ENCODE measurements around the gene NINJ1. TPM values are rescaled to one million over a fixed set of nuclear protein-coding genes. Genes with fewer than 3 reads are reported as not detected.

The NINJ1 gene
- total and polyA plus RNA-seq, 2 experiments from 2014 or later = 34.6 to 51.7 TPM

DNA sequence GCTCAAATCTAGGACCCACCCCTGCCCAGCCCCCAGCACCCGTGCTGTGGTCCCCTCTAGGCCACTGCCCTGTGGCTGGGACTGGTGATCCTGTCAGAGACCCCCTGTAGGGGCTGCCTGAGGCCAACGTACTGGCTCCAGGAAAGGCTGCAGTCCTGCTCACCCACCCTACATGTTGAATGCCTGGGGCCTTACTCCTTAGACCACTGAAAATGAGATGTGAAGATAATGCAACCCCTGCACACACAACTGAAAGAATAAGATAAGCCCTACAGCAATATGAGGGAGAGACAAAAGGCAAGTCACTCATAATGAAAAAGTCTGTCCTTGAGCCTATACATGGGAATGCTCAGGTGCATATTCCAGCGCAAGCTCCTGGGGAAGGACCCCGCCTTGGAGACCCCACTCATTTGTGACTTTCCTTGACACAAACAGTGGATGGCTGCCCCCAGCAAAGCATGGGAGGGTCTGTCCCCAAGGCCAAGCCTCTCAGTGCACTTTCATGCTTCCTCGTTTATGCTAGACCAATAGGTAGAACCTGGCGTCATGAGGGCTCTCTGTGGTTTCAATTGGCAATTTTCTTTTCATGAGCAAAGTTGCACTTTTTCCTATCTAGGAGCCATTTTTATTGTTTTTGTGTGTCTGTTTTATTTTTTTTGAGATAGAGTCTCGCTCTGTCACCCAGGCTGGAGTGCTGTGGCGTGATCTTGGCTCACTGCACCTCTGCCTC lies 37.4 kb upstream of the NINJ1 start:
- Histone ChIP-seq H3K27ac (no peak overlapping the region), H3K4me3 (no peak overlapping the region), H3K4me1 (ENCODE audit: low read depth) (peaks cover 16% of the 10 kb centered on the region), H3K36me3 (no peaks in the 10 kb centered on the region), H3K9me3 (ENCODE audit: low read depth) (no peaks in the 10 kb centered on the region), H3K27me3 (no peaks in the 10 kb centered on the region)
- no peak for DNase-seq (ENCODE audit: low read depth in 1 of 2, low spot score in 1 of 2)
- TF ChIP-seq, protein P1, sequence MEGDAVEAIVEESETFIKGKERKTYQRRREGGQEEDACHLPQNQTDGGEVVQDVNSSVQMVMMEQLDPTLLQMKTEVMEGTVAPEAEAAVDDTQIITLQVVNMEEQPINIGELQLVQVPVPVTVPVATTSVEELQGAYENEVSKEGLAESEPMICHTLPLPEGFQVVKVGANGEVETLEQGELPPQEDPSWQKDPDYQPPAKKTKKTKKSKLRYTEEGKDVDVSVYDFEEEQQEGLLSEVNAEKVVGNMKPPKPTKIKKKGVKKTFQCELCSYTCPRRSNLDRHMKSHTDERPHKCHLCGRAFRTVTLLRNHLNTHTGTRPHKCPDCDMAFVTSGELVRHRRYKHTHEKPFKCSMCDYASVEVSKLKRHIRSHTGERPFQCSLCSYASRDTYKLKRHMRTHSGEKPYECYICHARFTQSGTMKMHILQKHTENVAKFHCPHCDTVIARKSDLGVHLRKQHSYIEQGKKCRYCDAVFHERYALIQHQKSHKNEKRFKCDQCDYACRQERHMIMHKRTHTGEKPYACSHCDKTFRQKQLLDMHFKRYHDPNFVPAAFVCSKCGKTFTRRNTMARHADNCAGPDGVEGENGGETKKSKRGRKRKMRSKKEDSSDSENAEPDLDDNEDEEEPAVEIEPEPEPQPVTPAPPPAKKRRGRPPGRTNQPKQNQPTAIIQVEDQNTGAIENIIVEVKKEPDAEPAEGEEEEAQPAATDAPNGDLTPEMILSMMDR (IDR thresholded peaks at IDR 0.05; ENCODE audit: low read depth, low read length) = no peak

DNA sequence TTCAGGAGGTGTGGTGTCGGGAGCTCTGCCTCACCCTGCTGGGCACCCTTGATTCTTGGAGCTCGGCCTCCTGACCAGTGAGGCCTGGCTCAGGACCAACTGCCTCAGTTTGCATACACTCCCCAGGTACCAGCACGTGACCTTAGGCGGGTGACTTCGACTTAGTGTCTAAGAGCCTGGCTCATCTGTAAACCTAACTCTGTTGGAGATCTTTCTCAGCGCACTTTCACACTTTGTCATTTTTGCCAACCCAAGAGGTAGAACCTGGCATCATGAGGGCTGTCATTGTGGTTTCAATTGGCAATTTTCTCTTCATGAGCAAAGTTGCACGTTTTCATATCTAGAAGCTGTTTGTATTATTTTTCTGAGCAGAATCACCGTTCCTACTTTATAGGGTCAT lies 36.5 kb upstream of the NINJ1 start:
- no peak for DNase-seq (ENCODE audit: low read depth in 1 of 2, low spot score in 1 of 2)
- Histone ChIP-seq H3K27ac (no peak overlapping the region), H3K9me3 (ENCODE audit: low read depth) (no peaks in the 10 kb centered on the region), H3K27me3 (no peaks in the 10 kb centered on the region), H3K4me1 (ENCODE audit: low read depth) (peaks cover 16% of the 10 kb centered on the region), H3K4me3 (no peak overlapping the region), H3K36me3 (no peaks in the 10 kb centered on the region)
- TF ChIP-seq, protein P1 (IDR thresholded peaks at IDR 0.05; ENCODE audit: low read depth, low read length) = no peak

DNA sequence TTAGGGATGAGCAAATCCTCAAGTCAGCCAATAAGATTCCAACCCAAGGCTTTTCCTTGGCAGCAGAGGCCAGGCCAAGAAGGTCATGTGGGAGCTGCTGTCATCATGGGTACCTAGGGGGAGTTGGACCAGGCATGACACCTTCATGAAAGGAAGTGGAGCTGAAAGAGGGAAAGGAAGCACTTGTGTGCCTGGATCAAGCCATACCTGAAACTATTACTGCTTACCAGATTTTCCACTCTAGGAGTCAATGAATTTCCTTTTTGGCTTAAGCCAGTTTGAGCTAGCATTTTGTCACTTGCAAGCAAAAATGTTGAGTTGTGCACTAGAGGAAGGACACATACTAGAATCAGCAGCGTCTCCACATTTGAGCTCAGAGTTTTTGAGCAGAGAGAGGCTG lies 35.4 kb upstream of the NINJ1 start:
- no peak for DNase-seq (ENCODE audit: low read depth in 1 of 2, low spot score in 1 of 2)
- H3K9me3 ChIP-seq (ENCODE audit: low read depth) = no peaks in the 10 kb centered on the region
- H3K27me3 ChIP-seq = no peaks in the 10 kb centered on the region
- TF ChIP-seq, protein P1 (IDR thresholded peaks at IDR 0.05; ENCODE audit: low read depth, low read length) = no peak
- no peaks in the 10 kb centered on the region for H3K36me3 ChIP-seq
- H3K27ac ChIP-seq = no peak overlapping the region
- peaks cover 16% of the 10 kb centered on the region for H3K4me1 ChIP-seq (ENCODE audit: low read depth)
- H3K4me3 ChIP-seq = no peak overlapping the region

GRCh38 chr9:93168581-93168980 lies 34.5 kb upstream of the NINJ1 start:
- no peaks in the 10 kb centered on the region for H3K9me3 ChIP-seq (ENCODE audit: low read depth)
- no peak overlapping the region for H3K4me3 ChIP-seq
- H3K36me3 ChIP-seq = no peaks in the 10 kb centered on the region
- H3K27me3 ChIP-seq = no peaks in the 10 kb centered on the region
- H3K27ac ChIP-seq = no peak overlapping the region
- H3K4me1 ChIP-seq (ENCODE audit: low read depth) = peaks cover 11% of the 10 kb centered on the region
- no peak for DNase-seq (ENCODE audit: low read depth in 1 of 2, low spot score in 1 of 2)
- TF ChIP-seq, protein P1 (IDR thresholded peaks at IDR 0.05; ENCODE audit: low read depth, low read length) = no peak

GRCh38 chr9:93167838-93168237 lies 33.8 kb upstream of the NINJ1 start:
- H3K27ac ChIP-seq = no peak overlapping the region
- H3K27me3 ChIP-seq = no peaks in the 10 kb centered on the region
- no peak overlapping the region for H3K4me3 ChIP-seq
- TF ChIP-seq, protein P1 (IDR thresholded peaks at IDR 0.05; ENCODE audit: low read depth, low read length) = no peak
- DNase-seq (ENCODE audit: low read depth in 1 of 2, low spot score in 1 of 2) = no peak
- no peaks in the 10 kb centered on the region for H3K9me3 ChIP-seq (ENCODE audit: low read depth)
- peaks cover 4% of the 10 kb centered on the region for H3K4me1 ChIP-seq (ENCODE audit: low read depth)
- H3K36me3 ChIP-seq = no peaks in the 10 kb centered on the region
